HG02981 (cell line): ENCODE data around the gene ZDHHC14.
A peak's percentile ranks its signal among the peaks of the same experiment; 100 is the strongest.

ENCODE experiments used
- ATAC-seq: cut with Tn5 transposase; IDR thresholded peaks from one replicate; pipeline ENCODE4 v1.9.1; 2021; ENCODE audit warnings: mild to moderate bottlenecking, moderate library complexity; ENCODE audit not compliant: unreplicated experiment

ZDHHC14 gene

DNA sequence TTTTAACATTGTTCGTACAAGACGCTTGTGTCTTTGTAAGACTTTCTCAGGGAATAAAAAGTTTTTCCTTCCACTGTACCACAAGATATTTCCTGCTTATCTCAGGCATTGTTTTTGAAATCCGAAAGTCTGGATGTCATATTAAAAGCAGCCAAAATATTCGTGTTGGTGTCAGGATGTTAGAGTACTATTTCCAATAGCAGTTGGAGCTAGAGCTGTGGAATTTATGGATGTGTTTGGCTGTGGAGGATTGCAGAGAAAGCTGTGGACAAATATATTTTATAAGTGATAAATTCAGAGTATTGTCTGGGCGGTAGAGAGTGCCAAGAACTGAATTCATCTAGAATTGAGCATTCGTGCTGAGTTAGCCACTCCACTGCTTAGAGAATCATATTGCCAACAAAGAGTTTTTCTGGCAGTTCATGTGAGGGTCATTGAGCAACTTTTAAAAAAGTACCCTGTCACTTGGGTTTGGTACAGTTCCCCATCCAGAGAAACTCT lies 57.7 kb downstream of the ZDHHC14 start:
- no peak for ATAC-seq

- no peak for ATAC-seq
These were observed 59.2 kb downstream of the ZDHHC14 start for GRCh38 chr6:157440171-157440570.

DNA sequence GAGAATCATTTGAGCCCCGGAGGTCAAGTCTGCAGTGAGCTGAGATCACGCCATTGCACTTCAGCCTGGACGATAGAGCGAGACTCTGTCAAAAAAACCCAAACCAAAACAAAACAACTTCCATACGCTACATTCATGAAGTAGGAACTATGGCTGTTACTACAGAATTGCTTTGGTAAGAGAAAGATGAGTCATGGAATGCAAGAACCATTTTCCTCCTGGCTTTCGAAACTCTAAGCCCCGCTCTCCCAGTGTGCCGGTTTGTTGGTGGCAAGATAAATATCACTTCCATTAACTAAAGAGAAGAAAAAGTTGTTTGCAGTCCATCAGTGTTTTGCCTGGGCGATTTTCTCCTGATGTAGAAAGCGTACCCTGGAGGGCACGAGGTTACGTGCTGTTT lies 61.3 kb downstream of the ZDHHC14 start:
- ATAC-seq, result no peak

DNA sequence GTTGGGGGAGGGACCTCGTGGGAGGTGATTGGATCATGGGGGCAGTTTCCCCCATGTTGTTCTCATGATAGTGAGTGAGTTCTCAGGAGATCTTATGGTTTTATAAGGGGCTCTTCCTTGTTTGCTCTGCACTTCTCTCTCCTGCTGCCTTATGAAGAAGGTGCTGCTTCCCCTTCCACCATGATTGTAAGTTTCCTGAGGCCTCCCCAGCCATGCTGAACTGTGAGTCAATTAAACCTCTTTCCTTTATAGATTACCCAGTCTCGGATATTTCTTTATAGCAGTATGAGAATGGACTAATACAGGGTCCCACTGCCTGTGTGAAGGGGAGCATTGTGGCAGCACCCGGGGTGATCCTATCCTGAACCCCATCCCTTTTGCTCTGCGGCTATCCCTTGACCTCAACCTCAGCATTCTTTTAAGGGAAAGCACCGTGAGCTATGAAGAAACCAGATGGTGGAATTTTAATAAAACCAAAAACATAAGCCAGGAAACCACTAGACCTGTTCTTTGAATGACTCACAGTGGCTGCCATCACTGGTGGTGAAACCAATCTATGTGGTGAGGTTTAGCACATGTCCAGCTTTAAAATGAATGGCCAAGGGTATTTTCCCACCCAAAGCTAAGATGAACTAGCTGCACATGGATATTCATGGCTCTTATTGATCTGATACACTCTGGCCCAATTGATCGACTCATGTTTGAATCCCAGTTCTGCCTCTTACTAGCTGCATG lies 62.2 kb downstream of the ZDHHC14 start:
- ATAC-seq, result peak; percentile 91

DNA sequence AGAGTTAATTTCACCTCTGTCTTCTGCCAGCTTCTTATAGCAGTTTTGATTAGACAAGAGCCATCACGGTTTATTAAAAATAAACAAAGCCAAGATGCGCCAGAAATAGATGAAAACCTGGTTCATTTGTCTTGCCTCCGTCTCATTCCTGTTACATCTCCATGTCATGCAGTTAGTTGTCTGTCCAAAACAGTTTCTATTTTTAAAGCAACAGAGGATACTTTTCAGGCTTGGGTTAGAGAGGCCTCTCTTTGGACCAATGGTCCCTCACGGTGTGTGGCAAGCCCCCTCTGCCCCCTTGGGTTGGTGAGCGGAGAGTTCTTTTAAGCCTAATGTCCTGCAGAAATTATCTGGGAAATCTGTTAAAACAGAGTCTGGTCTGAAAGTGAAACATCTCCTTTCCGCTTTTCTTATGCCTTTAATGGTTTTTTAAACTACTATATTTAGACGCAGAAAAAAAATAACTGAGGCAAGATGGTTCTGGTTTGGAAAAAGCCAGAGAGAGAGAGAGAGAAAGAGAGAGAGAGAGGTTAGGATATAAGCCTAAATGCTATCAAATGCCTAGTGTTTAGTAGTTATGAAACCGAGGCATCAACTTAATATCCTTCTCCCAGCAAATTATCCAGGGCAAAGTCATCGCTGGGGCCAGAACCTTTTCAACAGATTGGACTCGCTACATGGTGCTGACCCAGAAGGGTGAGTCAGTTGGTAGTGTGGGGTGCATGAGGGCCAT lies 64.5 kb downstream of the ZDHHC14 start:
- no peak for ATAC-seq

- ATAC-seq, result no peak
These were observed 66.7 kb downstream of the ZDHHC14 start for GRCh38 chr6:157447735-157448134.

GRCh38 chr6:157449610-157450009 lies 68.6 kb downstream of the ZDHHC14 start:
- ATAC-seq, result no peak

GRCh38 chr6:157450931-157451742 lies 70.1 kb downstream of the ZDHHC14 start:
- no peak for ATAC-seq

DNA sequence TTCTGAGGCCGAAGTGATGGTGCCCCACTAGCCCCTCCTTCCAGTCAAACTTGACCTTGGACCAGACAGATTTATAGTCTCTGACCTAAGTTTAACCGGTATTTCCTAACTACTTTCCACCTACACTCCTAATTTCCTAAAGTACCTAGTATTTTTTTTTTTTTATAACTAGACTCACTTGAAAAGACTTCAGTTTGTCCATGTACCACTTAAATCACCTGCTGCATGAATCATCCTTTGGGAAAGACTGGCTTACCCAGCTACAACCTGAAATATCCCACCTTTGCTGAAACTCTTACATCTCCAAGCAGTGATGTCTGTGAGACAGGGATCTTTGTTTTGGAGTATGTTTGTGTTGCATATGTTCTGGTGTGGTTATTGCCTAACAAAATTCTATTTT lies 71.1 kb downstream of the ZDHHC14 start:
- ATAC-seq, result no peak

- ATAC-seq, result no peak
These were observed 72.1 kb downstream of the ZDHHC14 start for GRCh38 chr6:157453131-157453530.

DNA sequence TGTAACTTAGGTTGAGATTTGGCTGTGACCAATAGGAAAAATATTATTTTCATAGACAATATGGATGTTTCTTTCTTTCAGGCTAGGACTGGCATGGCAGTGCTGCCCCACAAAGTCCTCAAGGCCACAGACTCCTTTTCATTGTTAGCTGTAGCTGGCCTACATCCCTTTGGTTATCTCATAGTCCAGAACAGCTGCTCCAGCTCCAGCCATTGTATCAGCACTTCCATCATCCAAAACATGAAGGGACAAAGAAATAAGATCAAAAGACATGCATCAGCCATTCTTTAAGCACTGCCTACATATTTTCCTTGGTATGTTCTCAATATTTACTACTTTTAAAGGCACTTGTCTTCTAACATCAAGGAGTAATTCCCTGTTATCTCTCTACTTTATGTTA lies 73.0 kb downstream of the ZDHHC14 start:
- ATAC-seq, result no peak

GRCh38 chr6:157454762-157455714 lies 74.0 kb downstream of the ZDHHC14 start:
- ATAC-seq, result no peak

GRCh38 chr6:157455731-157456523 lies 74.9 kb downstream of the ZDHHC14 start:
- no peak for ATAC-seq

- ATAC-seq, result peak; percentile 68
These were observed 75.5 kb downstream of the ZDHHC14 start for GRCh38 chr6:157456524-157456829.

DNA sequence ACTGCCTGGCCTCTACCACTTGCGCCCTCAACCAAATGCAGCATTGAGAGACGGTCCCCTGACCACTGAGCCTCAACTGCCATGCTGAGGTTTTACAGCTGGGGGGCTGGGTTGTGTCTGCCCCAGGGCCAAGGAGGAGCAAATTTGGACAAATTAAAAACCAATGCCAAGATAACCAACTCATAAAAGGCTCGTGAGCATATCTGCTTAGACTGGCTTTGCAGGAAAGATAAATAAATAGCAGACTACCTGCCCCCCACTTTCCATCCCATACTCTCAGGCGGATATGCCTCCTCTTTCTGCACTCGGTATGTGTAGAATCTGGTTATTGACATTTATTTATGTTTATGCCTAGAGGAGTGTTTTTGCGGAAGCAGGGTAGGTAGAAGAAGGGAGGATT lies 76.8 kb downstream of the ZDHHC14 start:
- no peak for ATAC-seq

GRCh38 chr6:157459327-157459726 lies 78.3 kb downstream of the ZDHHC14 start:
- no peak for ATAC-seq

GRCh38 chr6:157460182-157460999 lies 79.4 kb downstream of the ZDHHC14 start:
- ATAC-seq, result peak; percentile 1

DNA sequence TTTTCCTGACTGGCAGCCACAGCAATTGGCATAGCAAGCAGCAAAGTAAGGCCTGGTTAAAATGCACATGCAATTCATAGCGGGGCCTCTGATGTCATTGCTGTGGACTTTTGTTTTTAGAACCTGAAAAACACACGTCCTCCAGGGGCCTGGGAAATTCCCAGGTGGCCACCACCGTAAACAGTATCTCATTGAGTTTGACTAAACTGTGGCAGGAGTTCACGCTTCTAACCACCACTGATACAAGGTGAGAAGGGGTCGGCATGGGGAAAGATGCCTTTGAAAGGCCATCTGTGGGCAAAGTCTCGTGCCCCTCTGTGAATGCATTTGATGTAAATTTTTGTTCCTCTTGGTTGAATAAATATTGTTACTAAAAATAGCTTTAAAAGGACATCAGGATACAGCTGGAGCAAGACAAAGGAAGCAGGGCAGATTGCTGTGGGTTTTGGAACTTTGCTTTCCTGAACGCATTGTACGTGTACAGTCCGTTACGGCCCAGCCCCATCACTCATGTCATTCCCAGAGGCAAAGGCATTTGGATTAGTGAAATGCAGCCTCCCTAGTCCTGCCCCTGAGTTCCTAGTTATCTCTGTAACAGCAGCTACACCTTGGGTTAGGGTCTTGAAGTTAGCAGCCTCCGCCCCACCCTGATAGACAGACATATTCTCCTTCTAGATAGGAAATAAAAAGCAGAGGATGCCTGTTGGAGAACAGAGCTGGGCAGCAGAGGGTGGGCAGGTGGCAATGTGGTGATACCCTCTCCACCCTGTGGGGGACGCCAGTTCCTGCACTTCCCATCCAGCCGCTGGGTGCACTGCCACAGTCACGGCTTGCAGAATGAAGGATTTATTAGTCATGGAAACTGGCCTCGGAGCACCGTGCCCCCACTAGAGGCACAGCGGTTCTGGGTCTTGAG lies 80.3 kb downstream of the ZDHHC14 start:
- peak; percentile 35 for ATAC-seq
